Fibroblast of mammary gland (primary cell): ENCODE data around the gene DHX57.
"Not testable (repeated sequence)": the region's sequence is repeated elsewhere in the genome, so short reads cannot be mapped to it uniquely, and the experiment has no call there.

Source experiments
- DNase-seq: peaks from one replicate; pipeline ENCODE4 v3.0.0-alpha.2; 2010; ENCODE audit warnings: low read depth
- H3K4me3 ChIP-seq: 2 replicates; pipeline ENCODE4 v1.5.1; 2011; ENCODE audit warnings: low read depth, mild to moderate bottlenecking, low read length, moderate library complexity; ENCODE audit not compliant: control insufficient read depth
- CTCF ChIP-seq: conservative IDR thresholded peaks from 2 replicates; pipeline ENCODE4 v1.5.1; 2011; ENCODE audit warnings: low read depth, low read length, inconsistent platforms; ENCODE audit not compliant: control insufficient read depth, insufficient read depth

DHX57 gene

GRCh38 chr2:38775921-38776225, 99.9 kb downstream of the DHX57 start:
- no peak for TF ChIP-seq CTCF
- DNase-seq, result no peak
- H3K4me3 ChIP-seq, result no peak overlapping the region

GRCh38 chr2:38775097-38775920, 100.4 kb downstream of the DHX57 start:
- no peak overlapping the region for H3K4me3 ChIP-seq
- no peak for TF ChIP-seq CTCF
- no peak for DNase-seq

GRCh38 chr2:38771632-38772031, 104.1 kb downstream of the DHX57 start:
- DNase-seq, result peak; percentile 46
- no peak overlapping the region for H3K4me3 ChIP-seq
- no peak for TF ChIP-seq CTCF

GRCh38 chr2:38765551-38765950, 110.2 kb downstream of the DHX57 start:
- no peak for TF ChIP-seq CTCF
- no peak for DNase-seq
- no peak overlapping the region for H3K4me3 ChIP-seq

GRCh38 chr2:38765149-38765548, 110.6 kb downstream of the DHX57 start:
- no peak overlapping the region for H3K4me3 ChIP-seq
- DNase-seq, result peak; percentile 63
- no peak for TF ChIP-seq CTCF

GRCh38 chr2:38763728-38764127, 112.0 kb downstream of the DHX57 start:
- H3K4me3 ChIP-seq, result no peak overlapping the region
- no peak for DNase-seq
- no peak for TF ChIP-seq CTCF

GRCh38 chr2:38763228-38763627, 112.5 kb downstream of the DHX57 start:
- TF ChIP-seq CTCF, result no peak
- H3K4me3 ChIP-seq, result no peak overlapping the region
- no peak for DNase-seq

GRCh38 chr2:38755891-38756290, 119.8 kb downstream of the DHX57 start:
- DNase-seq, H3K4me3 ChIP-seq: not testable (repeated sequence)
